Mesenchymal stem cell (in vitro differentiated cells and primary cell): ENCODE data around the gene TBCA.
A peak's percentile ranks its signal among the peaks of the same experiment; 100 is the strongest.

ENCODE experiments used
- DNase-seq: peaks from one replicate; pipeline ENCODE4 v3.0.0-alpha.2; 2013
- H2AFZ ChIP-seq: one replicate; pipeline ENCODE4 v1.6.1; 2013; ENCODE audit warnings: low read depth, mild to moderate bottlenecking, control low read depth, inconsistent platforms, low read length, moderate library complexity
- H2AK5ac ChIP-seq: 2 replicates; pipeline ENCODE4 v1.6.1; 2013; ENCODE audit warnings: low read length, moderate library complexity, mild to moderate bottlenecking, inconsistent platforms; ENCODE audit not compliant: severe bottlenecking
- H2BK120ac ChIP-seq: one replicate; pipeline ENCODE4 v1.6.1; 2013; ENCODE audit warnings: low read depth, mild to moderate bottlenecking, inconsistent platforms, low read length, moderate library complexity
- H2BK12ac ChIP-seq, 2 experiments: one replicate each; pipeline ENCODE4 v1.6.1; 2013; ENCODE audit warnings: inconsistent platforms in 2 of 2, low read length in 2 of 2, mild to moderate bottlenecking in 2 of 2, moderate library complexity in 2 of 2, control low read depth in 1 of 2
- H2BK15ac ChIP-seq: one replicate; pipeline ENCODE4 v1.6.1; 2013; ENCODE audit warnings: mild to moderate bottlenecking, low read depth, inconsistent platforms; ENCODE audit not compliant: poor library complexity, severe bottlenecking
- H2BK5ac ChIP-seq: 2 replicates; pipeline ENCODE4 v1.6.1; 2013; ENCODE audit warnings: low read depth, mild to moderate bottlenecking, low read length, control low read depth, inconsistent platforms; ENCODE audit not compliant: poor library complexity, severe bottlenecking
- H3K14ac ChIP-seq, 2 experiments: one replicate each; pipeline ENCODE4 v1.6.1; 2013; ENCODE audit warnings: inconsistent platforms in 2 of 2, low read length in 2 of 2, control low read depth in 1 of 2, mild to moderate bottlenecking in 1 of 2, moderate library complexity in 1 of 2
- H3K18ac ChIP-seq, 2 experiments: one replicate each; pipeline ENCODE4 v1.6.1; 2013; ENCODE audit warnings: inconsistent platforms in 2 of 2, low read length in 2 of 2, control low read depth in 1 of 2, low read depth in 1 of 2, mild to moderate bottlenecking in 1 of 2
- H3K23ac ChIP-seq, 2 experiments: one replicate each; pipeline ENCODE4 v1.6.1; 2013; ENCODE audit warnings: inconsistent platforms in 2 of 2, low read length in 2 of 2, mild to moderate bottlenecking in 2 of 2, moderate library complexity in 2 of 2, control low read depth in 1 of 2
- H3K27ac ChIP-seq: 2 replicates; pipeline ENCODE4 v1.5.1; 2013; ENCODE audit warnings: mild to moderate bottlenecking, moderate library complexity, low read length, control low read depth, inconsistent platforms; ENCODE audit not compliant: poor library complexity, severe bottlenecking
- H3K27me3 ChIP-seq, 2 experiments: 2 replicates each; pipeline versions ENCODE4 v1.6.1 to v1.7.0; 2013; ENCODE audit warnings: low read length in 2 of 2, mild to moderate bottlenecking in 2 of 2, moderate library complexity in 2 of 2, control low read depth in 1 of 2, inconsistent platforms in 1 of 2; ENCODE audit not compliant: control insufficient read depth in 1 of 2, insufficient read depth in 1 of 2
- H3K36me3 ChIP-seq, 2 experiments: 2 replicates each; pipeline versions ENCODE4 v1.6.1 to v1.7.0; 2013; ENCODE audit warnings: low read length in 2 of 2, control low read depth in 1 of 2, inconsistent platforms in 1 of 2, low read depth in 1 of 2, mild to moderate bottlenecking in 1 of 2; ENCODE audit not compliant: insufficient read depth in 2 of 2, control insufficient read depth in 1 of 2
- H3K4ac ChIP-seq, 2 experiments: one replicate each; pipeline ENCODE4 v1.6.1; 2013; ENCODE audit warnings: inconsistent platforms in 2 of 2, low read length in 2 of 2, mild to moderate bottlenecking in 2 of 2, moderate library complexity in 2 of 2, control low read depth in 1 of 2, low read depth in 1 of 2
- H3K4me1 ChIP-seq: 2 replicates; pipeline ENCODE4 v1.6.1; 2013; ENCODE audit warnings: low read depth, low read length, control low read depth; ENCODE audit not compliant: control insufficient read depth, insufficient read depth
- H3K4me2 ChIP-seq: 2 replicates; pipeline ENCODE4 v1.6.1; 2013; ENCODE audit warnings: low read length, mild to moderate bottlenecking, inconsistent platforms; ENCODE audit not compliant: poor library complexity, severe bottlenecking
- H3K4me3 ChIP-seq, 2 experiments: 2 replicates each; pipeline versions ENCODE4 v1.5.1 to v1.7.0; 2013; ENCODE audit warnings: low read length in 2 of 2, mild to moderate bottlenecking in 2 of 2, control low read depth in 1 of 2, low read depth in 1 of 2; ENCODE audit not compliant: insufficient read depth in 1 of 2
- H3K79me1 ChIP-seq: replicated peaks from 2 replicates; pipeline ENCODE4 v1.6.1; 2013; ENCODE audit warnings: mild to moderate bottlenecking, control low read depth, low read length, inconsistent platforms; ENCODE audit not compliant: poor library complexity, severe bottlenecking
- H3K9ac ChIP-seq: 2 replicates; pipeline ENCODE4 v1.7.0; 2013; ENCODE audit warnings: mild to moderate bottlenecking, low read length, moderate library complexity
- H3K9me3 ChIP-seq: 2 replicates; pipeline ENCODE4 v1.7.0; 2013; ENCODE audit warnings: mild to moderate bottlenecking, low read length; ENCODE audit not compliant: control insufficient read depth
- H4K8ac ChIP-seq: one replicate; pipeline ENCODE4 v1.6.1; 2013; ENCODE audit warnings: inconsistent platforms, mild to moderate bottlenecking, low read length, moderate library complexity
- H4K91ac ChIP-seq: one replicate; pipeline ENCODE4 v1.6.1; 2013; ENCODE audit warnings: mild to moderate bottlenecking, low read length, inconsistent platforms
- WGBS: methylation state at CpG from one replicate; pipeline ENCODE4 v1.1.7; 2013; ENCODE audit warnings: mixed read lengths; 5-methylcytosine and 5-hydroxymethylcytosine counted together

Gene TBCA

GRCh38 chr5:77727190-77727589 is 48.9 kb downstream of the TBCA start:
- Histone ChIP-seq H2BK12ac (no peak overlapping the region), H3K4ac (no peak overlapping the region), H2AK5ac (no peak overlapping the region), H3K14ac (no peak overlapping the region), H4K91ac (no peak overlapping the region), H2BK5ac (no peak overlapping the region), H2BK15ac (no peak overlapping the region), H3K18ac (no peak overlapping the region), H3K27me3 (no peaks in the 10 kb centered on the region), H3K9me3 (no peaks in the 10 kb centered on the region), H3K36me3 (peaks cover 0 to 4% of the 10 kb centered on the region in 2 experiments), H3K79me1 (peaks cover 15% of the 10 kb centered on the region), H2BK120ac (no peak overlapping the region), H3K27ac (no peak overlapping the region), H3K23ac (no peak overlapping the region), H3K9ac (no peak overlapping the region), H2AFZ (no peak overlapping the region), H3K4me3 (no peak overlapping the region), H3K4me1 (peaks cover 1% of the 10 kb centered on the region), H4K8ac (no peak overlapping the region), H3K4me2 (no peak overlapping the region)
- WGBS, result 100% methylated on average over 1 of the region's 3 CpGs
- DNase-seq, result no peak

DNA sequence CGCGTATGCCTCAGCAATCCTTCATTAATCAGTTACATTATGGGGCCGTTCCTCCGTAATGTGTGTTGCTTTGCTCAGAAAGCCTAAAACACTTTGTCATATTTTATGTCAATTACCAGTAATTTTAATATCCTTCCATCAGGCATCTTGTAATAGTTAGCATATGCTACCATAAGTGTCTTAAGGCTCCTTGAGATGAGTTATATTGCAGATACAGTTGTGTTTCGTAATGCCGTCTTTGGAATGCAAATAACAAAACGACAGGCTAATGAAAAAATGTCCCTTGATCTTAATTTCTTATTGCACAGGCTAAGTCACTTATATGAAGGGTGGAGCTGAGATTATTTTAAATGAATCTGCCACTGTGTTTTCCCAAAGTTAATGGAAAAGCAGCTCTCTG is 50.5 kb downstream of the TBCA start:
- H4K8ac ChIP-seq, result no peak overlapping the region
- H3K18ac ChIP-seq, result no peak overlapping the region
- H3K27me3 ChIP-seq, result no peaks in the 10 kb centered on the region
- H2BK12ac ChIP-seq, result no peak overlapping the region
- 94% methylated on average over 7 of the region's 7 CpGs for WGBS
- H3K23ac ChIP-seq, result no peak overlapping the region
- H3K27ac ChIP-seq, result no peak overlapping the region
- no peak overlapping the region for H2BK15ac ChIP-seq
- H3K36me3 ChIP-seq, result peaks cover 0 to 4% of the 10 kb centered on the region in 2 experiments
- no peak overlapping the region for H2AFZ ChIP-seq
- H3K4ac ChIP-seq, result no peak overlapping the region
- H3K4me3 ChIP-seq, result no peak overlapping the region
- no peak overlapping the region for H4K91ac ChIP-seq
- H3K4me1 ChIP-seq, result peaks cover 1% of the 10 kb centered on the region
- no peak overlapping the region for H3K9ac ChIP-seq
- H3K14ac ChIP-seq, result no peak overlapping the region
- no peak overlapping the region for H3K4me2 ChIP-seq
- DNase-seq, result peak; percentile 9
- peaks cover 12% of the 10 kb centered on the region for H3K79me1 ChIP-seq
- no peak overlapping the region for H2BK5ac ChIP-seq
- H2BK120ac ChIP-seq, result no peak overlapping the region
- H2AK5ac ChIP-seq, result no peak overlapping the region
- no peaks in the 10 kb centered on the region for H3K9me3 ChIP-seq

- Histone ChIP-seq H3K4me1 (peaks cover 1% of the 10 kb centered on the region), H2AFZ (no peak overlapping the region), H2BK15ac (no peak overlapping the region), H4K8ac (no peak overlapping the region), H4K91ac (no peak overlapping the region), H2AK5ac (no peak overlapping the region), H3K4me3 (no peak overlapping the region), H2BK12ac (no peak overlapping the region), H2BK5ac (no peak overlapping the region), H3K18ac (no peak overlapping the region), H3K27ac (no peak overlapping the region), H3K27me3 (no peaks in the 10 kb centered on the region), H3K9ac (no peak overlapping the region), H3K79me1 (peaks cover 13% of the 10 kb centered on the region), H3K9me3 (no peaks in the 10 kb centered on the region), H2BK120ac (no peak overlapping the region), H3K14ac (no peak overlapping the region), H3K4me2 (no peak overlapping the region), H3K23ac (no peak overlapping the region), H3K36me3 (peaks cover 0 to 4% of the 10 kb centered on the region in 2 experiments), H3K4ac (no peak overlapping the region)
- no peak for DNase-seq
- WGBS, result 97% methylated on average over 5 of the region's 5 CpGs
Observed at GRCh38 chr5:77724934-77725333, 51.2 kb downstream of the TBCA start.

- Histone ChIP-seq H3K4me3 (no peak overlapping the region), H3K27me3 (no peaks in the 10 kb centered on the region), H3K4me2 (no peak overlapping the region), H4K8ac (no peak overlapping the region), H3K23ac (no peak overlapping the region), H2AFZ (no peak overlapping the region), H2BK12ac (no peak overlapping the region), H3K14ac (no peak overlapping the region), H4K91ac (no peak overlapping the region), H3K9me3 (no peaks in the 10 kb centered on the region), H3K4ac (no peak overlapping the region), H2BK5ac (no peak overlapping the region), H2BK120ac (no peak overlapping the region), H2AK5ac (no peak overlapping the region), H2BK15ac (no peak overlapping the region), H3K18ac (no peak overlapping the region), H3K4me1 (no peaks in the 10 kb centered on the region), H3K27ac (no peak overlapping the region), H3K36me3 (no peaks in the 10 kb centered on the region), H3K79me1 (peaks cover 12% of the 10 kb centered on the region), H3K9ac (no peak overlapping the region)
- WGBS, result 100% methylated on average over 2 of the region's 3 CpGs
- DNase-seq, result no peak
Observed at GRCh38 chr5:77719666-77720363, 56.3 kb downstream of the TBCA start.
